Thyroid gland (tissue), 4 donors: ENCODE data around the gene PSAP.

Source experiments
- POLR2A ChIP-seq, 2 donors: fragments of 450-650 bp; IDR thresholded peaks; one replicate each; pipeline ENCODE4 v1.6.1; 2017; ENCODE audit warnings: antibody characterized with exemption in 2 of 2, mild to moderate bottlenecking in 2 of 2, moderate library complexity in 1 of 2
- TF ChIP-seq, protein P1 (sequence below), 6 experiments: fragments of 200-600 bp in 3 of 6; fragments of 450-650 bp in 3 of 6; sonication (generic) in 3 of 6; IDR thresholded peaks; one replicate each; pipeline ENCODE4 v1.5.1; 2016 to 2019; ENCODE audit warnings: antibody characterized with exemption in 6 of 6, mild to moderate bottlenecking in 2 of 6, inconsistent platforms in 1 of 6, moderate library complexity in 1 of 6

DNA sequence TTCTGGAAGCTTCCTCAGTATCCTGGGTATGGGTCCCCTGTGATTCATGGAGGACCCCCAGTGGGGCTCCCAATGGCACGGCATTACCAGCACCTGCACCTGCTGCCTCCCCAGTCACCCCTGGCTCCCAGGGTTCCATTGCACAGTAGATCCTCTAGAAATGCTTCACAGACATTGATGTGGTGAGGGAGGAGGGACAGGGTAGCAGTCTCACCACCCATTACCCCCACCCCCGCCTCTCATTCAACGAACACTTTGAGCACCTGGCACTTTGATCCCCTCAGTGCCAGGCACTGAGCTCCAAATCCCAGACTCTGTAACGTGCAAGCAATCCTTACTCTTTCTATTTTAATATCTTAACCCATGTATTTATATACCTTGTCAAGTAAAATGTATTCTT lies 26.8 kb upstream of the PSAP start:
- no peak for TF ChIP-seq POLR2A (IDR thresholded peaks at IDR 0.05)
- TF ChIP-seq, protein P1, sequence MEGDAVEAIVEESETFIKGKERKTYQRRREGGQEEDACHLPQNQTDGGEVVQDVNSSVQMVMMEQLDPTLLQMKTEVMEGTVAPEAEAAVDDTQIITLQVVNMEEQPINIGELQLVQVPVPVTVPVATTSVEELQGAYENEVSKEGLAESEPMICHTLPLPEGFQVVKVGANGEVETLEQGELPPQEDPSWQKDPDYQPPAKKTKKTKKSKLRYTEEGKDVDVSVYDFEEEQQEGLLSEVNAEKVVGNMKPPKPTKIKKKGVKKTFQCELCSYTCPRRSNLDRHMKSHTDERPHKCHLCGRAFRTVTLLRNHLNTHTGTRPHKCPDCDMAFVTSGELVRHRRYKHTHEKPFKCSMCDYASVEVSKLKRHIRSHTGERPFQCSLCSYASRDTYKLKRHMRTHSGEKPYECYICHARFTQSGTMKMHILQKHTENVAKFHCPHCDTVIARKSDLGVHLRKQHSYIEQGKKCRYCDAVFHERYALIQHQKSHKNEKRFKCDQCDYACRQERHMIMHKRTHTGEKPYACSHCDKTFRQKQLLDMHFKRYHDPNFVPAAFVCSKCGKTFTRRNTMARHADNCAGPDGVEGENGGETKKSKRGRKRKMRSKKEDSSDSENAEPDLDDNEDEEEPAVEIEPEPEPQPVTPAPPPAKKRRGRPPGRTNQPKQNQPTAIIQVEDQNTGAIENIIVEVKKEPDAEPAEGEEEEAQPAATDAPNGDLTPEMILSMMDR (IDR thresholded peaks at IDR 0.05): no peak
